COLO668 (cell line): ENCODE data around the gene CHMP4A.

Experiments used
- DNase-seq: peaks from one replicate; lab custom pipeline; 2025; ENCODE audit not compliant: unreplicated experiment; lab: John Stamatoyannopoulos, UW

Gene CHMP4A

DNA sequence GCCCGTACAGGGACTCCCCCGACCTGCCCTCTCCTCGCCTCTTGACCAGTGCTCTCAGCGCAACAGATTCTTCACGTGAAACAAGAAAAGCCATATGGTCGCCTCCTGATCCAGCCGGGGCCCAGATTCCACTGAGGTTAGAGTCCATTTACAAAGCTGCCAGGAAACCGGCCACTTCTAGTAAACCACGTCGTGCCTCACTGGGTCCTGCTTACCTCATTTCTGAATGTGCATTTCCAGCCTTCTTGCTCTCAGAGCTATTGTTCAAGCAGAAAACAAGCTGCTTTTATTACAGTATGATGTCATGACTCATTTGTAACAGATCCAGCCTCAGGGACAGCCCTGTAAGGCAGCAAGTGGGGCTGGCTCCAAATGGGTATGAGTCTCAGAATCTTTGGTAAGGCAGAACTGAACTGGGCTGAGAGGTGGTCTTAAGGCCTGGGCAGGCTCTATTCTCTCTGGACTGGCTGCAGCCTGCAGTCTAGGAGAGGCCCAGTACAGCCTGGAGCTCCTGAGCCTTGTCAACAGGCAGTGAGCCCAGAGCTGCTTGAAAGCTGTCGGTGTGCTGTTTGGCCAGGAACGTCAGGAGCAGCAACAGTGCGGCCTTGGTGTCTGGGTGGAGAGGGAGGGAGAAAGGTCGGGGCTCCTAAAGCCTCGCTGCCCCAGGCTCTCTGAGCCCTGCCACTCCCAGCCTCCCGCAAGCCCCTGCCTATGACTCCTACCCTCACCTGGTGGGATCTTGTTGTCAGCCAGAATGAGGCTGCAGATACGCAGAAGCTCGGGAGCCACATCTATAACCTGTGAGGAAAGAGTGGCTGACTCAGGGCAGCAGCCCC lies 33.1 kb downstream of the CHMP4A start:
- DNase-seq, result peak; percentile 26

DNA sequence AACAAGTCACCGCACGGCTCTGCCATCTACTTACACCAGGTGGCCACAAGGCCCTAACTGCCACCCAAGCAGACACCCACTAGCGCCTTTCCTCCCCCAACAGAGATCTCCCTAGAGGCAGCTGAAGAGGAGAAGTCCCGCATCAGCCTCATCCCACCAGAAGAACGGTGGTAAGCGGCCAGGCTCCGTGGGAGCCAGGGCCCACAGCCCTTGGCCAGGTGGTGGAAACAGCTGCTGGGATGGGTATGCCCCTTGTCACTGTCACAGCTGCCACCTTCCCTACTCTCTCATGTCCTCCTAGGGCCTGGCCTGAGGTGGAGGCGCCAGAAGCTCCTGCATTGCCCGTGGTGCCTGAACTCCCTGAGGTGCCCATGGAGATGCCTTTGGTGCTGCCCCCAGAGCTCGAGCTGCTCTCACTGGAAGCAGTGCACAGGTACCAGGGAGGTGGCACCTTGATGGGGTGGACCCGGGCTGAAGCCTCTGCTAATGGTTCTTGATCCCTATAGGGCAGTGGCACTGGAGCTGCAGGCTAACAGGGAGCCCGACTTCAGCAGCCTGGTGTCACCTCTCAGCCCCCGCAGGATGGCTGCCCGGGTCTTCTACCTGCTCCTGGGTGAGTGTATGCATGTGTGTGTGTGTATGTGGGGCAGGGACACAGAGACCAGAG lies 33.9 kb downstream of the CHMP4A start:
- no peak for DNase-seq

DNA sequence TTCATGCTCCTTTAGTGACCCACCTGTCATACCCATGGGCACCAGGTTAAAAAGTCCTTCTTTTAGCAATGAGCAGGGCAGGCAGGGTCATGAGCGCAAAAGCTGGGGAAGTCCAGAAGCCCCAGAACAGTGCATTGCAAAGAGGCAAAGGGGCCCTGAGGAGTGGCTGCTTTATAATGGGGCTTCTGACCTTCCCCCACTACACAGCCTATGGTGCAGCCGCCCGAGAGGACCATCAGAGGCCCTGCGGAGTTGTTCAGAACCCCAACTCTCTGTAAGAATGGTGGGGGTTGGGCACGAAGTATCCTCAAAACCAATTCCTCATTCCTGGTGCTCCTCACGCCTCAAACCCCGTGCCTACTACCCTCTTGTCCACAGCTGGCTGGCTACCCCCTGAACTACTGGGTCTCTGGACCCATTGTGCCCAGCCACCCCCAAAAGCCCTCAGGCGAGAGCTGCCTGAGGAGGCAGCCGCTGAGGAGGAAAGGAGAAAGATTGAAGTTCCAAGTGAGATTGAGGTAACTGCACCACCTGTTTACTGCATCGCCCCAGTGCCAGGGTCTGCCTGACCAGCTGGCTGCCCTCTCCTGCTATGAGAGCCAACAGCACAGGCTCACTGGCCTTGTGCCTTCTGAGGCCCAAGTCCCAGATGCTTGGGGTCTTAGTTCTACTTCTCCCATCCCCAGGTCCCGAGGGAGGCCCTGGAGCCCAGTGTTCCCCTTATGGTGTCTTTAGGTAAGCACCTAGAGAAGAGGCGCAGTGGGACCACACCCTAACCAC lies 34.7 kb downstream of the CHMP4A start:
- DNase-seq, result no peak

DNA sequence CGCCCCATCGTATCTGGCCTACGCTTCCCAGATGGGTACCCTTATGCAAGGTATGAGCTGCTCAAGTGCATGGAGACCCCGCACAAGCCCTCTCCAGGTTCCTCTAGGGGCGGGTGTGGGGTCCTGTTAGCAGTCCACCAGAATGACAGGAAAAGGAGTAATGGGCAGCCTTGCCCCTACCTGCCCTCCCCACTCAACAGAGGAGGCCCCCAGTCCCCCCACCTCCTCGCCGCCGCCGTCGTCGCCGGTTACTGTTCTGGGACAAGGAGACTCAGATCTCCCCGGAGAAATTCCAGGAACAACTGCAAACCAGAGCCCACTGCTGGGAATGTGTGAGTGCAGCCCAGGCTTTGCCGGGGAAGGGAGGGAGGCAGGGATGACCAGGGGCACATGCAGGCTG lies 35.4 kb downstream of the CHMP4A start:
- no peak for DNase-seq

DNA sequence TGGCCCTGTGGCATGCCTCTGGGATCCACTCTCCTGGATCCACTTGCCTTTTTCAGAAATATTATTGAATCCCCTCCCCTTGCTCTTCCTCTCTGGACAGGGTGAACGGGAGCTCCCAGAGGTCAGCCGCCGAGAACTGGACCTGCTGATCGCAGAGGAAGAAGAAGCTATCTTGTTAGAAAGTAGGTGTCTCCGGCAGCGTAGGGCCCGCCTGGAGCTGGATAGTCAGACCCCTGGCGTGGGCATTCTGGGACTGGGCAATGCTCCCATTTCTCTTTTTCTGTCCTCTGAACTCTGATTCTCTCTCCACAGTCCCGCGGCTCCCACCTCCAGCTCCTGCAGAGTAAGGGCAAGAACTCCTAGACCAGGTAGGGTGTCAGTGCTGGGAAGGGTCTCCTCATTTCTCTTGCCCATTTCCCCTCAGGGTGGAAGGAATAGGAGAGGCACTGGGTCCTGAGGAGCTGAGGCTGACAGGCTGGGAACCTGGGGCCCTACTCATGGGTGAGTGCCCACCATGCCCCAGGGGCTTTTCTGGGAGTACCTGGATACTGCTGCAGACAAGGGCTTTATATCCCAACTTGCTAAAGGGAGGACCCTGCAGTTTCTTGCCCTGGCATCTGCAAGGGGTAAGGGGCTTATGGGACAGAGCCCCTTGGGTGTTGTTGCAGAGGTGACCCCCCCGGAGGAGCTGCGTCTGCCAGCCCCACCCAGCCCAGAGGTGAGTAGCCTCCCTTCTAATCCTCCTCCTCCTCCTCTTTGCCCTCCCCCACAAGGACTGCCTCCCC lies 36.1 kb downstream of the CHMP4A start:
- no peak for DNase-seq

DNA sequence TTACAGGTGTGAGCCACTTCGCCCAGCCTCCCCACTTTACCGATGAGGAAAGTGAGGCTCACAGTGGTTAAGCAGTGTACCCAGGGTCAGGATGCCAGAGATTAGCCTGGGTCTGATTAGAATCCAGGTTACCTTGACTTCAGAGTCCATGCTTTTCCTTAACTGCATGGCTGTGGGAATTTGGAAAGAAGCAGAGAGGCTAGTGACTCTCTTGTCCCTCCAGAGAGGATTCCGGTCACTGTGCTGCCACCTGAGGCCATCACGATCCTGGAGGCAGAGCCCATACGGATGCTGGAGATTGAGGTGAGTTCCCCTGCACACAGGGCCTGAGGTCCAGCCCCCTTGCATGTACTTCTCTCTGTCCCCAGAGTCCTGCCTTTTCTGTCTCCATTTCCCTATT lies 36.7 kb downstream of the CHMP4A start:
- DNase-seq, result no peak

DNA sequence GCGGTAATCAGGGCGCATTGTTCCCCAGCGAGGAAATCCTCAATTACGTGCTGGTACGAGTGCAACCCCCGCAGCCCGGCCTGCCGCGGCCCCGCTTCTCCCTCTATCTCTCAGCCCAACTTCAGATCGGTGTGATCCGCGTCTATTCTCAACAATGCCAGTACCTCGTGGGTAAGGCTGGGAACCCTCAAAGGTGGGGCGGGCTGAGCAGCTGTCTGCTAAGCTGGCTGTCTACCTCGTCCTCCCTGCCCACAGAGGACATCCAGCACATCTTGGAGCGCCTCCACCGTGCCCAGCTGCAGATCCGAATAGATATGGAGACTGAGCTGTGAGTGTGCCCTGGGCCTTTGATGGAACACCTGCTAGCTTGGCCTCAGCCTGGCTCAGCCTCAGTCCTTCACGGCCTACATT lies 40.4 kb downstream of the CHMP4A start:
- DNase-seq, result peak; percentile 45

DNA sequence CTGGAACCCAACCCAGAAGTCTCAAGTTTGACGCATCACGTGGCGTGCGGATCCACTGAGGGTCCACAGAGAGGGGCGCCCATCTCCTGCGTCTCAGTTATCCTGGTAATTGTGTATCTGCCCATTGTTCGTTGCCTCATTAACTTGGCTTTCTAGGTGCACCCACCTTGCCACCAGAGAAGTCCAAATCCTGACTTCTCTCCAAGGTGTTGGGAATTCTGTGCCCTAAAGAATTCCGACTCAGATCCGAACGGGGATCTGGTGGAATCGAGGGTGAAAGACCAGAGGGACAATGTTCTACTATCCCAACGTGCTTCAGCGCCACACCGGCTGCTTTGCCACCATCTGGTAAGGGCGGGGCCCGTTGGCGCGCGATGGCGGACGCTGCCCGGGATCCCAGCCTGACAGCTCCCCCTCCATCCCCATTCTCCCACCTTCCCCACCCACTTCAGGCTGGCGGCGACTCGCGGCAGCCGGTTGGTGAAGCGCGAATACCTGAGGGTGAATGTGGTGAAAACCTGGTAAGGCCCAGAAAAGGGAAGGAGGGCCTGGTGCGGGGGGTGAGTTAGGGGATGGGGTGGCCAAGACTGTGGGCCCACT lies 40.9 kb downstream of the CHMP4A start:
- DNase-seq, result peak; percentile 62

DNA sequence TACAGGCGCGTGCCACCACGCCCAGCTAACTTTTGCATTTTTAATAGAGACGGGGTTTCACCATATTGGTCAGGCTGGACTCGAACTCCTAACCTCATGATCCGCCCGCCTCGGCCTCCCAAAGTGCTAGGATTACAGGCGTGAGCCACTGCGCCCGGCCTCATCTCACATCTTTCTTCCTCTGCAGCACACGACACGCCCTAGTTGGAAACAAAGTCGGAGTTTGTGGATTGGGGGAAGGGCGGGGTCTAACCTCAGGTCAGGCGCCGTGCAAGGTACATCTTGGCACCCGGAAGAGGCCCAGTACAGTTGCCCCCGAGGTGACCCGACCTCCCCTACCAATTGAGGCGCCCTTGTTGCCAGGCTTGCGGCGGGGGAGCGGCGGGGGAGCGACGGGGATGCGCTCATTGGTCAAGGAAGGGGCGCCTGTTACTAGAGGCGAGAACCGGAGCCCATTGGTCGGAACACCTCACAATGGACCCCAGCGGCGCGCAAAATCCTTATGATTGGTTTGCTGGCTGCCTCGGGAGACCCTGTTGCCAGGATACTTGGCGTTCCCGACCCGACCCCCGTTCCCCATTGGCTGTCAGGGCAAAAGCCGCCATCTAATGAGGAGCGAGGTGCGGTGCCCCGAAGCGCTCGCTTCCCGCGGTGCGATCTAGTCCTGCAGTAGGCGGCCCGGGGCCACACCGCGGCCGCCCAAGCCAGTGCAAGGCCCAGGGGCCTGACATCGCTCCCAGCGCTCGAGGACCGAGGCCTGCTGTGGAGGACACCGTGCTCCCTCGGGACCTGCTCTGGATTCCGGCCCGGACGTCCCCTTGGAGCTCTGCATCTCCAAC lies 41.6 kb downstream of the CHMP4A start, which contains the start of gene REC8:
REC8 (plus strand) TSS at position 659 of the 839 bp plus-strand sequence. CDS start 473 bp downstream, outside the sequence.
- peak; percentile 99 for DNase-seq

DNA sequence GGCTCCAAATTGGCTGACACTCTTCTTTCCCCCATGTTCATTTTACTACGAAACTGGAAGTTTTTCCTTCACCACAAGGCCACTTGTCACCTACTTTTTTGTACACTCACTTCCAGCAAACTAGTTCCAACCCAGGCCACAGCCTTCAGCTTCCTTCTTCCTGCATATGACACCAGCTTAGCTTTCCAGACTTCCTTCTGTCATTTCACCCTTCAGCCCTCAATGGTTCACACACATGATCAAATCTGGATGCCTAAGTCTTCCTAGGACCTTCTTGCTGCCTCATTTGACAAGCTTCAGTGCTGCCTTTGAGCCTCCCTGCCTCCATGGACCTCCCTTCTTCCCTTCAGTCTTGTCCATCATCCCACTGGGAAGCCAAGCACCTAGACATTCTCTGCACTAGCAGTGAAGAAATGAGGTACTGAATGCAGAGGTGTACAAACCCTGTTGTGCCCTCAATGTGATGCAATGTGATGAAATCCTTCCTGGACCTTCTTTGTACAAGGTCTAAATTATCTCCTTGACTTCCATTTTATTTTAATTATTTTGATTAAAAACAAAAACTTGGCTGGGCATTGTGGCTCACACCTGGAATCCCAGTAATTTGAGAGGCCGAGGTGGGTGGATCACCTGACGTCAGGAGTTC lies 45.7 kb downstream of the CHMP4A start:
- no peak for DNase-seq

DNA sequence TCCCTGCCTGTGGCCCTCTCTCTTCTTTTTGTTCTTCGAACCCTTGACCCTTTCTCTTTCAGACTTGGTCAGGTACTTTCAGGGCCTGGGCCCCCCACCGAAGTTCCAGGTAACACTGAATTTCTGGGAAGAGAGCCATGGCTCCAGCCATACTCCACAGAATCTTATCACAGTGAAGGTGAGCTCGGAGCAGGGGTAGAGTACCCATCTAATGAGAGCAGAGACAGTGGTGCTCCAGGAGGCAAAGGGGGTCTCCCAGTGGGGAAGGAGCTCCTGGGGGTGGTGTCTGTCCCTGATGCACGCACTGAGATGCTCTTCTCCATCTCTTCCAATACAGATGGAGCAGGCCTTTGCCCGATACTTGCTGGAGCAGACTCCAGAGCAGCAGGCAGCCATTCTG lies 47.5 kb downstream of the CHMP4A start:
- no peak for DNase-seq

DNA sequence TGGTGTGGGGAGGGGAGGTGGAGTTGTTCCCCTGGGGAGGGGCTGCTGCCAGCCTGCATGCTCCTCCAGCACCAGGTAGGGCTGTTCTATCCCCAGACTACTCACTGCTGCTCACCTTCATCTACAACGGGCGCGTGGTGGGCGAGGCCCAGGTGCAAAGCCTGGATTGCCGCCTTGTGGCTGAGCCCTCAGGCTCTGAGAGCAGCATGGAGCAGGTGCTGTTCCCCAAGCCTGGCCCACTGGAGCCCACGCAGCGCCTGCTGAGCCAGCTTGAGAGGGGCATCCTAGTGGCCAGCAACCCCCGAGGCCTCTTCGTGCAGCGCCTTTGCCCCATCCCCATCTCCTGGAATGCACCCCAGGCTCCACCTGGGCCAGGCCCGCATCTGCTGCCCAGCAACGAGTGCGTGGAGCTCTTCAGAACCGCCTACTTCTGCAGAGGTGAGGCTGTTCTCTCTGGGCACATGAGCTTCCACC lies 48.7 kb downstream of the CHMP4A start:
- DNase-seq, result no peak

DNA sequence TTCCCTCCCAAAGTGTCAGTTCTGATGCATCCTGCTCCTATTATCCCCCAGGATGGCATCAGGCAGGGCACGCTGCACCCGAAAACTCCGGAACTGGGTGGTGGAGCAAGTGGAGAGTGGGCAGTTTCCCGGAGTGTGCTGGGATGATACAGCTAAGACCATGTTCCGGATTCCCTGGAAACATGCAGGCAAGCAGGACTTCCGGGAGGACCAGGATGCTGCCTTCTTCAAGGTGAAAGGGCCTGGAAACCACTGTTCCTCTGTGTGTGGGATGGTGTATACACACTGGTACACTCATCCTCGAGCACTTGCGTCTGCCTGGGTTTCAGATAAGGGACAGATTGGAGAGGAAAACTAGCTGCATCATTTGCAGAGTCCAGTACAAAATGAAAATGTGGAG lies 51.2 kb downstream of the CHMP4A start:
- no peak for DNase-seq

DNA sequence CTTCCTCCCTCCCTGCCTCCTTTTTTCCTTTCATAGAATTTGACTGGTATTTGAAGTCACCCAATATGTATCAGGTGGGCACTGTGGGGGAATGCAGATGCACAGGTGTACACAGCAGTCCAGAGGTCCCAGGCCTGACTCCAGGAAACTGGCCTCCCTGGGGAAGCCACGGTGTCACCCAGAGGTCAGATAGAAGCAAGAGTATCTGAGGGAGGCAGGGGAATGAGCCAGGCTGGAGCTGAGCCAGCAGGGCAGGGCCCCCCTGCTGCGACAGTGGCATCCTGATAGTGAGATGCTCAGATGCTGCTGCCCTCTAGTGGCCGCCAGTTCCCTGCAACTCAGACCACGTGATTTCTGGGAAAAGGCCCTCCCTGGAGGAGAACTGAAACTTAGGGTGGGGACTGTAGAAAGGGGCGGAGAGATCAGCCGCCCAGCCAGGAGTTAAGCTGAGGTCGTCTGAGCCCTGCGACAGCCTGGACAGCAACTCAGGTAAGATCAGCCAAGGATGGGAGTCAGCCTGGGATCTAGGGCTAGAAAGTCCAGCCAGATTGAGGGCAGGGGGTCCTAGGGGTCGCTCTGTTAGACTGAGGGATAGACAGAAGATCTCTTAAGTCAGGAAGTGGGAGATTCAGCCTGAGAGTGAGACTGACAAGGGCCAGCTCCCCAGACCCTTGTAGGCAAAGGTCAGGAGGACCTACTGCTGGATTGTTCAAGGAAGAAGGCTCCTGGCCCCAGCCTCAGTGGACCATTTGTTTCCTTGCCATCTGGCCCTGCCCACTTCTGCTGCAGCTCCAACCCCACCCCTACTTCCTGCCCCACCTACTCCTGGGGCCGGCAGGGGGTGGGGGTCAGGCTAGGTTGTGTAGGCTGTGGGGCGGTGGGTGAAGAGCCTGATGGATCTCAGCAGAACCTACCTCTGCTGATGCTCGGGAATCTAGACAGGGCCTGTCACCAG lies 52.2 kb downstream of the CHMP4A start, which contains the start of gene IRF9:
IRF9 (plus strand) TSS at position 416 of the 955 bp plus-strand sequence. CDS start 880 bp downstream, outside the sequence.
- DNase-seq, result peak; percentile 99

DNA sequence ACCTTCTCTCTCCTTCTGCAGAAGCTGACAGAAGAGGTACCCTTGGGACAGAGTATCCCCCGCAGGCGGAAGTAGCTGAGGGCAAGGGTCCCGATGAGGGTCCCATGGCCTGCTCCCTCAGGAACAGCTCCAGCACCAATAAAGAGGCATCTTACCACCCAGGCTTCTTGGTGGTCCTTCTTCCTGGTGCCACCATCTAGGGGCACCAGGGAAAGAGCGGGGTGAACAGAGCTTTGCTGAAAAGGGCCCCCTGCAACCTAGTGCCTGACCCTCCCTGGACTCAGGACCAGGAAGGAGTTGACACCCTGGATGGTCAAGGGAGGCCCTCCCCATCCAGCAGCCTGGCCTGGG lies 52.8 kb downstream of the CHMP4A start:
- DNase-seq, result no peak

DNA sequence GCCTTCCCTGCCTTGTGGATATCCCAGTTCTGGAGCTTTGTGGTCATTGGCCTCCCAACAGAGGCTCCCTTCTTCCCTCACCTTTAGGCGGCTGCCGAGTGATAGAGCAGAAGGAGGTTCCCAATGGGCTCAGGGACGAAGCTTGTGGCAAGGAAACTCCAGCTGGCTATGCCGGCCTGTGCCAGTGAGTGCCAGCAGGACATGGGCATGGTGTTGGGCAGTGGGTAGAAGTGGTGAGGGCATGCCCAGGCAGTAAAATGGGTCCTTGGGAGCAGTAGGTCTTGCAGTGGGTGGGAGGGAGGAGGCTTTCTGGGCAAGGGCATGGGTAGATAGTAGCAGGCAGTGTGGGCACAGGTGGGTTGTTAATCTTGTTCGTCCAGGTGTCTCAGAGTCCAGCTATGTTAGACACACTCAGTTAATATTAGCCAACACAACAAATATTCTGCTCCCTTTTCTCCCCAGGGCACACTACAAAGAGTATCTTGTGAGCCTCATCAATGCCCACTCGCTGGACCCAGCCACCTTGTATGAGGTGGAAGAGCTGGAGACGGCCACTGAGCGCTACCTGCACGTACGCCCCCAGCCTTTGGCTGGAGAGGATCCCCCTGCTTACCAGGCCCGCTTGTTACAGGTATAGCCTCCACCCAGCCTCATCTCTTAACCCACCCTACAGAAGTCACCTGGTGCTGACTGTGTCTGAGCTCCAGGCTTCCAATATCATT lies 53.4 kb downstream of the CHMP4A start:
- no peak for DNase-seq
